Peyer's patch (tissue), 4 donors: ENCODE measurements around the gene KRT9. TPM values are rescaled to one million over a fixed set of nuclear protein-coding genes. Genes with fewer than 3 reads are reported as not detected.

ENCODE experiments used
- DNase-seq, 3 donors: peaks; one replicate each; pipeline ENCODE4 v3.0.0-alpha.2; 2017 to 2019
- H3K27ac ChIP-seq, 4 donors: fragments of 200-600 bp; sonication (generic); one replicate each; pipeline ENCODE4 v1.5.1; 2016 to 2019
- H3K27me3 ChIP-seq, 2 donors: fragments of 200-600 bp; sonication (generic); one replicate each; pipeline ENCODE4 v1.5.1; 2019
- H3K36me3 ChIP-seq, 3 donors: fragments of 200-600 bp; sonication (generic); one replicate each; pipeline ENCODE4 v1.5.1; 2016 to 2019
- H3K4me1 ChIP-seq, 4 donors: fragments of 200-600 bp; sonication (generic); one replicate each; pipeline ENCODE4 v1.5.1; 2016 to 2019
- H3K4me3 ChIP-seq, 4 donors: fragments of 200-600 bp; sonication (generic); 1 replicate in 3 of 4; 2 replicates in 1 of 4; pipeline ENCODE4 v1.5.1; 2016 to 2019; ENCODE audit warnings: mild to moderate bottlenecking in 1 of 4
- H3K9me3 ChIP-seq, 4 donors: fragments of 200-600 bp; sonication (generic); one replicate each; pipeline ENCODE4 v1.5.1; 2016 to 2019; ENCODE audit warnings: mild to moderate bottlenecking in 1 of 4
- POLR2A ChIP-seq, 2 donors: fragments of 450-650 bp; IDR thresholded peaks; one replicate each; pipeline ENCODE4 v1.5.1; 2017; ENCODE audit warnings: antibody characterized with exemption in 2 of 2, mild to moderate bottlenecking in 2 of 2, moderate library complexity in 2 of 2
- total RNA-seq, 4 donors: library from RNA; depleted of rRNA; stranded (reverse); fragments of >200 nt; gene quantifications; one replicate each; pipeline ENCODE4 v1.1.0, GENCODE V29; 2016
- TF ChIP-seq, protein P1 (sequence below), 6 experiments: fragments of 450-650 bp in 4 of 6; fragments of 200-600 bp in 2 of 6; sonication (generic) in 1 of 6; IDR thresholded peaks; one replicate each; pipeline ENCODE4 v1.5.1; 2017 to 2019; ENCODE audit warnings: antibody characterized with exemption in 6 of 6, mild to moderate bottlenecking in 3 of 6, moderate library complexity in 1 of 6

KRT9 gene
- total RNA-seq, 4 donors from 2014 or later, result not detected

DNA sequence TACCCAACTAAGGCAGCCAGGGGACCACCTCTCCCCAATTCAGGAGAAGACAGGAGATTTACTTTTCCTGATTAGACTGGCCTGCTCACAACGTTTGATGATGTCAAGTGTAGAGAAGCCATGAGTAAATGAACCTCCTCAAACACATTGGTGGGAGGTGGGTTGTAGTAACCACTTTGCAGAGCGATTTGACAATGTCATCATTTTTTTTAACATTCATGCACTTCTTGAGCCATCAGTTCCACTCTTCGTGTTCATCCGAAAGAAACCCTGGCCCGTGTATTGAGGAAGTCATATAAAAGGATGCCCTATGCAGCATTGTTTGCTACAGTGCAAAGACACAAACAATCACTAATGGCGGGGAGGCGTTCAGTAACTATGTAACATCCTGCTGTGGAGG is 38.2 kb downstream of the KRT9 start:
- Histone ChIP-seq H3K27me3 (no peaks in the 10 kb centered on the region), H3K4me3 (no peak overlapping the region), H3K27ac (no peak overlapping the region), H3K4me1 (peaks cover 0 to 16% (median 0%) of the 10 kb centered on the region in 4 donors), H3K36me3 (no peaks in the 10 kb centered on the region), H3K9me3 (no peaks in the 10 kb centered on the region)
- TF ChIP-seq, protein P1, sequence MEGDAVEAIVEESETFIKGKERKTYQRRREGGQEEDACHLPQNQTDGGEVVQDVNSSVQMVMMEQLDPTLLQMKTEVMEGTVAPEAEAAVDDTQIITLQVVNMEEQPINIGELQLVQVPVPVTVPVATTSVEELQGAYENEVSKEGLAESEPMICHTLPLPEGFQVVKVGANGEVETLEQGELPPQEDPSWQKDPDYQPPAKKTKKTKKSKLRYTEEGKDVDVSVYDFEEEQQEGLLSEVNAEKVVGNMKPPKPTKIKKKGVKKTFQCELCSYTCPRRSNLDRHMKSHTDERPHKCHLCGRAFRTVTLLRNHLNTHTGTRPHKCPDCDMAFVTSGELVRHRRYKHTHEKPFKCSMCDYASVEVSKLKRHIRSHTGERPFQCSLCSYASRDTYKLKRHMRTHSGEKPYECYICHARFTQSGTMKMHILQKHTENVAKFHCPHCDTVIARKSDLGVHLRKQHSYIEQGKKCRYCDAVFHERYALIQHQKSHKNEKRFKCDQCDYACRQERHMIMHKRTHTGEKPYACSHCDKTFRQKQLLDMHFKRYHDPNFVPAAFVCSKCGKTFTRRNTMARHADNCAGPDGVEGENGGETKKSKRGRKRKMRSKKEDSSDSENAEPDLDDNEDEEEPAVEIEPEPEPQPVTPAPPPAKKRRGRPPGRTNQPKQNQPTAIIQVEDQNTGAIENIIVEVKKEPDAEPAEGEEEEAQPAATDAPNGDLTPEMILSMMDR (IDR thresholded peaks at IDR 0.05), result no peak
- no peak for TF ChIP-seq POLR2A (IDR thresholded peaks at IDR 0.05)
- no peak for DNase-seq

DNA sequence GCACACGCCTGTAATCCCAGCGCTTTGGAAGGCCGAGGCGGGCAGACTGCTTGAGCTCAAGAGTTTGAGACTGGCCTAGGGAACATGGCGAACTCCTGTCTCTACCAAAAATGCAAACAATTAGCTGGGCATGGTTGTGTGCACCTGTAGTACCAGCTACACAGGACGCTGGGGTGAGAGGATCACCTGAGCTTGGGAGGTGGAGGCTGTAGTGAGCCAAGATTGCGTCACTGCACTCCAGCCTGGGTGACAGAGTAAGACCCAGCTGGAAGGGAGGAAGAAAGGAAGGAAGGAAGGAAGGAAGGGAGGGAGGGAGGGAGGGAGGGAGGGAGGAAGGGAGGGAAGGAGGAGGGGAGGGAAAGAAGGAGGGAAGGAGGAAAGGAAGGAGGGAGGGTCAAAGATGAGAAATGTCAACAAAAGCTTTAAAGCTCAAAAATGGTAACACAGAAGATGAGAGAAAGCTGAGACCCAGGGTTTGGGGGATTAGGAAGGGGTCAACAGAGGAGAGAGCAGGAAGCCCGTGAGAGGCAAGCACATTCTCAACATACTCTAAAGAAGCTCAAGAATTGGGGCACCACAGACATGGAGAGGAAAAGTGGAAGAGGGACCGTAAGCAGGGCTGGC is 38.8 kb downstream of the KRT9 start:
- Histone ChIP-seq H3K4me1 (peaks cover 0 to 20% (median 0%) of the 10 kb centered on the region in 4 donors), H3K4me3 (no peak overlapping the region), H3K27me3 (peaks cover 0 to 3% of the 10 kb centered on the region in 2 donors), H3K27ac (no peak overlapping the region), H3K9me3 (no peaks in the 10 kb centered on the region), H3K36me3 (no peaks in the 10 kb centered on the region)
- DNase-seq, result no peak
- TF ChIP-seq, protein P1 (IDR thresholded peaks at IDR 0.05), result no peak
- TF ChIP-seq POLR2A (IDR thresholded peaks at IDR 0.05), result no peak

DNA sequence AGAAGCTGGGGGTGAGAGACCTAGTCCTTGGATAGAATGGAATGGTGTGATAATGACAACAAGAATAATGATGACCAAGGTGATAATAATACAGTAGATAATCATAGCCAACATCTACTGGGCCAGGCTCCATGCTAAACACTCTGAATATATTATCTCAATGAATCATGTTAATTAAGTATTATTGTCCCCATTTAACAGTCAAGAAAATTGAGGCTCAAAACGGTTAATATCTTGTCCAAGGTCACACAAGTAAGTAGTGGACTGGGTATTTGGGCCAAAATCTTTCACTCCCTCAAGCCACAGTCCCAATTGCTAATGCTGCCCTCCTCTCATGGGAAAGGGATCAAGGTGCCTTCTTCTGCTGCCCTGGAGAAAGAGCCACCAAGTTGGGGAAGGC is 39.9 kb downstream of the KRT9 start:
- Histone ChIP-seq H3K4me1 (peaks cover 0 to 26% (median 0%) of the 10 kb centered on the region in 4 donors), H3K36me3 (peaks cover 0 to 11% (median 0%) of the 10 kb centered on the region in 3 donors), H3K9me3 (no peaks in the 10 kb centered on the region), H3K27ac (no peak overlapping the region), H3K27me3 (peaks cover 0 to 4% of the 10 kb centered on the region in 2 donors), H3K4me3 (no peak overlapping the region)
- no peak for DNase-seq
- TF ChIP-seq POLR2A (IDR thresholded peaks at IDR 0.05), result no peak
- TF ChIP-seq, protein P1 (IDR thresholded peaks at IDR 0.05), result no peak

DNA sequence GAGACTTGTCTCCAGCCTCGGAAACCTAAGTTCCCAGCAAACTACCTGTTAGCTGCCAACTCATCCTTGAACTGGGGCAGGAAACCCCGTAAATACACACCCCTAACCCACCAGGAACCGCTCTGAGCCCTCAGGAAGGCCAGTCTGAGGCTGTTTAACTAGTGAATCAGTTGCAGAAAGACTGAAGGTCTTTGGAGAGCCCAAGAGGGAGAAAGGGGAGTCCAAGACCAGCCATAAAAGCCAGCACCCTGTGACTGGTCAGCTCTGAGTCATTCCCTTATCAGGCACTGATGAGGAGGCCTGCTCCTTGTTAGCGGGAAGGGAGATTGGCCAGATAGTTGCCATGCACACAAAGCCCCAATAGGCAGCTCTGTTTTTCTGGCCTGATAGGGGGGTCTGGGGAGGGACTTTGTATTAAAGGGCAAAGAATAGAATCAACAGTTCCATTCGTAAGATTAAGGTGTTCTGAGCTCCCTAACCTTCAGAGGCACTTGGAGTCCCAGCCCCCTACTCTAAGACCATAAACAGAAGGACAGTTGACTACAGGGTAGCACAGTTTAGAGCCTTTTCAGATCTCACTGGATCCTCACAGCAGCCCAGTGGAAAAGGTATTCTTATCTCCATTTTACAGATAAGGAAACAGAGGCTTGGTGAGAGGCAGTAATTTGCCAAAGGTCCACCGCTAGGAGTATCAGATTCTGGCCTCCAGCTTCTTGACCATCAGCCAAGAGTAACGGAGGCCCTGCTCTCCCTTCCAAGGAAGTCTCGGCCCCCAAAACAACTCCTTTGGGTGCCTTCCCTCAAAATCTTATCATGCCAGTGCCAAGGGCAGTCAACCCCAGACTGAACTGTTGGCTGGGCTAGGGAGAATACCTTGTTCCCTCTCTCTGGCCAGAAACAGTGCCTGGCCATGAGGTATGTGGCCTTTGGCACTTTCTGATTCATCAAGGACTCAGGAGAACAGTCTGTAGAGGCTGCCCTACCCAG is 41.5 kb downstream of the KRT9 start:
- H3K9me3 ChIP-seq, result no peaks in the 10 kb centered on the region
- TF ChIP-seq POLR2A (IDR thresholded peaks at IDR 0.05), result peak; percentile 73 to 84
- TF ChIP-seq, protein P1 (IDR thresholded peaks at IDR 0.05), result peak in 1 of 6 experiments; percentile 14
- H3K36me3 ChIP-seq, result peaks cover 0 to 23% (median 0%) of the 10 kb centered on the region in 3 donors
- peaks cover 0 to 4% of the 10 kb centered on the region in 2 donors for H3K27me3 ChIP-seq
- H3K27ac ChIP-seq, result peak overlapping the region in 3 of 4 donors; percentile 90 to 96 (median 95)
- H3K4me3 ChIP-seq, result peak overlapping the region in 2 of 4 donors; percentile 69 to 70
- DNase-seq, result peak in 2 of 3 donors; percentile 70 to 88
- peaks cover 0 to 26% (median 0%) of the 10 kb centered on the region in 4 donors for H3K4me1 ChIP-seq

DNA sequence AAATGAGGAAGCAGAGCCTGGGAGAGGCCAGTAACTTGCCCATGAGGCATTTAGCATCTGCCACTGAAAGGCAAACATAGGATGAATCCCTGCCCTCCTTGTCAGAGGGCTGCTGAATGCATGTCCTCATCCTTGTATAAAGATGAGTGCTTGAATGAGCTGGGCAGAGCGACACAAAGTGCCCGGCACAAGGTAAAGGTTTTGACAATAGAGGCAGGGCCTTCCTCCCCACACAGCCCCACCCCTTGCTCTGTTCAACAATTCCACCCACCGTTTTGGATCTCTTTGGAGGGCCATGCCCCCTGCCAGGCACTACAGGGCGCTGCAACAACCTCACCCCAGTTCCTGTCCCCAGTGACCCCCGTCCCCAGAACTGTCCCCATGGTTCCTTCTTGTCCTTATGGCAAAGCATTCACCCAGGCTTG is 42.4 kb downstream of the KRT9 start:
- peaks cover 0 to 26% (median 0%) of the 10 kb centered on the region in 4 donors for H3K4me1 ChIP-seq
- peak overlapping the region in 2 of 4 donors; percentile 69 to 70 for H3K4me3 ChIP-seq
- H3K27ac ChIP-seq, result peak overlapping the region in 3 of 4 donors; percentile 90 to 96 (median 95)
- H3K36me3 ChIP-seq, result peaks cover 0 to 31% (median 0%) of the 10 kb centered on the region in 3 donors
- H3K9me3 ChIP-seq, result no peaks in the 10 kb centered on the region
- no peak for TF ChIP-seq POLR2A (IDR thresholded peaks at IDR 0.05)
- TF ChIP-seq, protein P1 (IDR thresholded peaks at IDR 0.05), result no peak
- peaks cover 0 to 4% of the 10 kb centered on the region in 2 donors for H3K27me3 ChIP-seq
- no peak for DNase-seq
